GM12864 (cell line): ENCODE results near the gene TSPAN19.

Experiments
- DNase-seq: peaks from one replicate; pipeline ENCODE4 v3.0.0-alpha.2; 2011; ENCODE audit warnings: low read depth
- H3K4me3 ChIP-seq: 2 replicates; pipeline ENCODE4 v1.5.1; 2011; ENCODE audit warnings: mild to moderate bottlenecking, low read depth, low read length, control low read depth
- TF ChIP-seq, protein P1 (sequence below): IDR thresholded peaks from 2 replicates; pipeline ENCODE4 v1.5.1; 2011; ENCODE audit warnings: low read depth, mild to moderate bottlenecking, moderate library complexity, low read length, control low read depth, inconsistent platforms; ENCODE audit errors: missing control alignments

TSPAN19 gene

DNA sequence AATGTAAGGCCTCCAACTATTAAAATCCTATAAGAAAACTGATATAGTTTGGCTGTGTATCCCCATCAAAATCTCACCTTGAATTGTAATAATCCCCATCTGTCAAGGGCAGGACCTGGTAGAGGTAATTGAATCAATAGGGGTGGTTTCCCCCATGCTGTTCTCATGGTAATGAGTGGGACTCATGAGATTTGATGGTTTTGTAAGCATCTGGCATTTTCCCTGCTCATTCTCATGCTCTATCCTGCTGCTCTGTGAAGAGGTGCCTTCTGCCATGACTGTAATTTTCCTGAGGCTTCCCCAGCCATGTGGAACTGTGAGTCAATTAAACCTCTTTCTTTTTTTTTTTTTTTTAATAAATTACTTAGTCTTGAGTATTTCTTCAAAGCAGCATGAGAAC lies 31.9 kb downstream of the TSPAN19 start:
- DNase-seq, result no peak
- H3K4me3 ChIP-seq, result no peak overlapping the region
- TF ChIP-seq, protein P1, sequence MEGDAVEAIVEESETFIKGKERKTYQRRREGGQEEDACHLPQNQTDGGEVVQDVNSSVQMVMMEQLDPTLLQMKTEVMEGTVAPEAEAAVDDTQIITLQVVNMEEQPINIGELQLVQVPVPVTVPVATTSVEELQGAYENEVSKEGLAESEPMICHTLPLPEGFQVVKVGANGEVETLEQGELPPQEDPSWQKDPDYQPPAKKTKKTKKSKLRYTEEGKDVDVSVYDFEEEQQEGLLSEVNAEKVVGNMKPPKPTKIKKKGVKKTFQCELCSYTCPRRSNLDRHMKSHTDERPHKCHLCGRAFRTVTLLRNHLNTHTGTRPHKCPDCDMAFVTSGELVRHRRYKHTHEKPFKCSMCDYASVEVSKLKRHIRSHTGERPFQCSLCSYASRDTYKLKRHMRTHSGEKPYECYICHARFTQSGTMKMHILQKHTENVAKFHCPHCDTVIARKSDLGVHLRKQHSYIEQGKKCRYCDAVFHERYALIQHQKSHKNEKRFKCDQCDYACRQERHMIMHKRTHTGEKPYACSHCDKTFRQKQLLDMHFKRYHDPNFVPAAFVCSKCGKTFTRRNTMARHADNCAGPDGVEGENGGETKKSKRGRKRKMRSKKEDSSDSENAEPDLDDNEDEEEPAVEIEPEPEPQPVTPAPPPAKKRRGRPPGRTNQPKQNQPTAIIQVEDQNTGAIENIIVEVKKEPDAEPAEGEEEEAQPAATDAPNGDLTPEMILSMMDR, result no peak

DNA sequence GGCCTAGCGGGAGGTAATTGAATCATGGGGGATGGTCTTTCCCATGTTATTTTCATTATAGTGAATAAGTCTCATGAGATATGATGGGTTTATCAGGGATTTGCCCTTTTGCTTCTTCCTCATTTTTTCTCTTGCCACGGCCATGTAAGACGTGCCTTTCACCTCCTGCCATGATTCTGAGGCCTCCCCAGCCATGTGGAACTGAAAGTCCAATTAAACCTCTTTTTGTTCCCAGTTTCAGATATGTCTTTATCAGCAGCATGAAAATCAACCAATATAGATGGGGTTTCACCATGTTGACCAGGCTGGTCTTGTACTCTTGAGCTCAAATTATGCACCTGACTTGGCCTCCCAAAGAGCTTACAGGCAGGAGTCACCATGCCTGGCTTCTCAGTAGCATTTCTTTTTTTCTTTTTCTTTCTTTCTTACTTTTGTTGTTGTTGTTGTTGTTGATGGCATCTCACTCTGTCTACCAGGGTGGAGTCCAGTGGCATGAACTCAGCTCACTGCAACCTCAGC lies 33.2 kb downstream of the TSPAN19 start:
- DNase-seq, result no peak
- TF ChIP-seq, protein P1, result no peak
- no peak overlapping the region for H3K4me3 ChIP-seq

DNA sequence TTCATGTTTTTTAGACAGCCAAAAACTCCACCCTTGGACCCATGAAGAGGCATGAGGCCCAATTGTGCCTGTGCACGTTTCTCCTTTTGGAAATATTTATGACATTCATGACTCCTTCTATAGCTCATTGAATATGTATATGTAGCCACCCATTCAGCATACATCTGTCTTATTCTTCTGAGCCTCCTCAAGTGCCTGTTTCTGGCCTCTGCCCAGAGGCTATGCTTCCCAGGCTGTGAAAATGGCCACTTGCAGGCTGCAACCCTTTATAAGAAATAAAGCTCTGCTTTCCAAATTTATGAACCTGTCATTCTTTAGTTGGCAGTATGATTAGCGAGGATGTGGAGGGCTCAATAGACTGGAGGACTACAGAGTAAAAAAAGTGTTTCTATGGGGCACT lies 35.3 kb downstream of the TSPAN19 start:
- no peak for DNase-seq
- H3K4me3 ChIP-seq, result no peak overlapping the region
- TF ChIP-seq, protein P1, result no peak

DNA sequence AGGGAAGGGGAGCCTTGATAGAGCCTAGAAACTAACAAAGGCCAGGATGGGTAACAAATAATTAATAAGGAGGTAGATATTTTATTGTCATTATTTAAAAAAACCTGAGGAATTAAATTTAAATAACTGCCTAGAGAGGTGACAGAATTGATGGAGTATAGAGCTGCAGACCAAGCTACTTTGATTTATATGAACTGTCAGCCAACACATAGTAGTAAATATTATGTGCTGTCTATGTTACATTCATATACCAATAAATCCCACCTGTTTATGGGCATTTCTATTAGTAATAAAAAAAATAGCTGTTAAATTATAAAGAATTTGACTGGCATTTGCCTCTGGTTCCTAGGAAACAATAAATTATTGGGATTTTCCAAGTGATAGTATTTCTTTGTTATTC lies 37.7 kb downstream of the TSPAN19 start:
- TF ChIP-seq, protein P1, result no peak
- no peak for DNase-seq
- no peak overlapping the region for H3K4me3 ChIP-seq

DNA sequence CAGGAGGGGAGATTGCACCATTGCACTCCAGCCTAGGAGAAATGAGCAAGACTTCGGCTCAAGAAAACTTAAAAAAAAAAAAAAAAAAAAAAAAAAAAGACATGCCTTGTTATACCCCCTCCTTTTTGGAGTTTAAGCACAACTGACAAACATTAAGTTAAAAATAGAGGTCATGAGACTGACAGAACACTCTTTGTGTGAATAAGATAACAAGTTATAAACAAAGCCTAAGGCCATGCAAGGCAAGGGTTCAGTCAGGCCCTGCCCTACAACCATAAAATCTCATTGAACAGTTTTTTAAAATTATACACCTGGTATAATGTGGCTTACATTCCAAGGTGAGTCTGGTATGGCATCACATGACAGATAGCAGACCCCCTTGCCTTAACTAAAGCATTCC lies 39.3 kb downstream of the TSPAN19 start:
- H3K4me3 ChIP-seq, result no peak overlapping the region
- no peak for DNase-seq
- TF ChIP-seq, protein P1, result no peak

DNA sequence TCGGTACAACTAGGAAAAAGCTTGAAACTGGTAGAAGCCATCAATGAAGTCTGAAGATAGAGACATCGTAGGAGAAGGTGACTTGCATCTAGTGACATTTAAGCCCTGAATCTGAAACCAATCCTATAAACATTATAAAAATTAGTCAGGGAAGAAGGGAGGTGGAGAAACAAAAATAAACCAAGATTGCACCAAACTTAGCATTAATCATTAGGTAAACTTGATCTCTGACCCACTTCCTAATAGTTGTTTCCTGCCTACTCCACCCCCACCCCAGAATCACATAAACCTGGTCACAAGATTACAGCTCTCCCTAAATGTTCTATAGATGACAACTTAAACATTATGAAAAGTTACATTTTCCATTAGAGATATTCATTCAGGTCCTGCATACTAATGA lies 40.4 kb downstream of the TSPAN19 start:
- TF ChIP-seq, protein P1, result no peak
- no peak overlapping the region for H3K4me3 ChIP-seq
- no peak for DNase-seq

DNA sequence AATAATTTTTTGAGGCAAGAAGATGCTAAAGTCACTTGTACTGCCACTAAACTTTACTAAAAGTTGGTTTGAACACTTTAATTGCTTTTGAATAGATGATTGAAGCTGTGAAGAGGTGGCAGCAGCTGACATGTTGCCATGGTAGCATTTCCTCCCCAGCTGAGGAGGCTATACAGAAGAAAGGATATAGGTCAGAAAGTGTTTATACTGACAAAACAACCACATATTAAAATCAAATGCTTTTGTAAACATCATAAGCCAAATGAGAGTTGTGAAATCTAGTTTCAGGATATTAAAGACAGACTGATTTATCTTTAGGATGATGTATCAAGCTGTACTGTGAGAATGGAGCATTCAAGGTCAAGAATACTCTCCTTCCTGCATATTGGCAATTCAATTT lies 41.7 kb downstream of the TSPAN19 start:
- no peak for DNase-seq
- no peak overlapping the region for H3K4me3 ChIP-seq
- TF ChIP-seq, protein P1, result no peak
